Keratinocyte (primary cell): ENCODE measurements around the gene ARHGEF16. TPM values are rescaled to one million over a fixed set of nuclear protein-coding genes. Genes with fewer than 3 reads are reported as not detected.

Source experiments
- DNase-seq: peaks from one replicate; pipeline ENCODE4 v3.0.0-alpha.2; 2011; ENCODE audit warnings: low read depth, missing footprints, low spot score
- FAIRE-seq: peaks from 2 replicates; lab custom pipeline; 2011; peaks lifted over from hg19 to GRCh38; lab: Jason Lieb, UNC
- H2AFZ ChIP-seq: 2 replicates; pipeline ENCODE4 v1.6.0; 2012; ENCODE audit warnings: low read length, control low read depth, inconsistent platforms; ENCODE audit not compliant: control insufficient read depth
- H3K27ac ChIP-seq: 2 replicates; pipeline ENCODE4 v1.5.1; 2011; ENCODE audit warnings: low read length; ENCODE audit not compliant: control insufficient read depth, insufficient read depth
- H3K27me3 ChIP-seq: 3 replicates; pipeline ENCODE4 v1.6.0; 2011; ENCODE audit warnings: low read length; ENCODE audit not compliant: control insufficient read depth, insufficient read depth; ENCODE audit errors: extremely low read depth
- H3K36me3 ChIP-seq, 2 experiments: 2 replicates in 1 of 2; 3 replicates in 1 of 2; pipeline ENCODE4 v1.5.1; 2011; ENCODE audit warnings: low read length in 2 of 2, mild to moderate bottlenecking in 1 of 2; ENCODE audit not compliant: control insufficient read depth in 2 of 2, insufficient read depth in 2 of 2; ENCODE audit errors: extremely low read depth in 1 of 2
- H3K4me1 ChIP-seq: 3 replicates; pipeline ENCODE4 v1.5.1; 2011; ENCODE audit warnings: low read length; ENCODE audit not compliant: control insufficient read depth, insufficient read depth; ENCODE audit errors: extremely low read depth
- H3K4me2 ChIP-seq: 3 replicates; pipeline ENCODE4 v1.6.0; 2011; ENCODE audit warnings: low read depth, low read length; ENCODE audit not compliant: control insufficient read depth, insufficient read depth; ENCODE audit errors: extremely low read depth
- H3K4me3 ChIP-seq, 3 experiments: fragments of 200-600 bp in 1 of 3; sonication (generic) in 1 of 3; 2 replicates in 2 of 3; 3 replicates in 1 of 3; pipeline ENCODE4 v1.5.1; 2011 to 2016; ENCODE audit warnings: low read length in 3 of 3, mild to moderate bottlenecking in 3 of 3, control low read depth in 2 of 3, inconsistent platforms in 1 of 3, low read depth in 1 of 3, mixed read lengths in 1 of 3, mixed run types in 1 of 3, moderate library complexity in 1 of 3; ENCODE audit not compliant: control insufficient read depth in 2 of 3, insufficient read depth in 2 of 3; ENCODE audit errors: extremely low read depth in 1 of 3
- H3K79me2 ChIP-seq: 2 replicates; pipeline ENCODE4 v1.6.0; 2012; ENCODE audit warnings: low read length; ENCODE audit not compliant: control insufficient read depth, insufficient read depth
- H3K9ac ChIP-seq: 3 replicates; pipeline ENCODE4 v1.6.0; 2011; ENCODE audit warnings: low read length; ENCODE audit not compliant: control insufficient read depth, insufficient read depth; ENCODE audit errors: extremely low read depth
- H3K9me1 ChIP-seq: 3 replicates; pipeline ENCODE4 v1.6.0; 2011; ENCODE audit warnings: low read length; ENCODE audit not compliant: control insufficient read depth, insufficient read depth; ENCODE audit errors: extremely low read depth
- H3K9me3 ChIP-seq: 2 replicates; pipeline ENCODE4 v1.5.1; 2012; ENCODE audit warnings: low read depth, low read length; ENCODE audit not compliant: control insufficient read depth
- H4K20me1 ChIP-seq: 3 replicates; pipeline ENCODE4 v1.6.0; 2011; ENCODE audit warnings: low read length; ENCODE audit not compliant: control insufficient read depth, insufficient read depth; ENCODE audit errors: extremely low read depth
- EZH2 ChIP-seq: IDR thresholded peaks from one replicate; pipeline ENCODE4 v1.6.1; 2012; ENCODE audit warnings: inconsistent platforms, mild to moderate bottlenecking, low read length, moderate library complexity
- dilution Hi-C: fragments of 300-500 bp; cut with MboI; formaldehyde crosslinking; loops from one replicate; pipeline ENCODE4 v1.7.0; 2020; ENCODE audit warnings: low sequenced_read_pairs; ENCODE audit not compliant: extremely low pct_ligation_motif_present
- polyA plus RNA-seq, 5 experiments: library from polyadenylated mRNA; depleted of rRNA in 3 of 5; stranded (reverse) in 3 of 5; stranded (forward) in 1 of 5; unstranded in 1 of 5; fragments of >200 nt; gene quantifications; 1 replicate in 1 of 5; 2 replicates in 3 of 5; 3 replicates in 1 of 5; pipeline versions ENCODE4 v1.2.1 to v1.2.3, GENCODE V29; 2011 to 2012; ENCODE audit warnings: missing spikeins in 2 of 5, low read depth in 1 of 5, low replicate concordance in 1 of 5
- TF ChIP-seq, protein P1 (sequence below), 3 experiments: IDR thresholded peaks in 1 of 3; conservative IDR thresholded peaks in 1 of 3; optimal IDR thresholded peaks in 1 of 3; 2 replicates in 2 of 3; 3 replicates in 1 of 3; pipeline versions ENCODE3 to v1.5.1; 2011; ENCODE audit warnings: low read length in 3 of 3, mild to moderate bottlenecking in 3 of 3, moderate library complexity in 2 of 3, control low read depth in 1 of 3, inconsistent platforms in 1 of 3; ENCODE audit not compliant: insufficient read depth in 2 of 3; ENCODE audit errors: extremely low read depth in 1 of 3

ARHGEF16 gene
- polyA plus RNA-seq, 1 donor (not counting 4 experiments of a cell fraction or from before 2014, with no cell fraction given) = 6.2 TPM

DNA sequence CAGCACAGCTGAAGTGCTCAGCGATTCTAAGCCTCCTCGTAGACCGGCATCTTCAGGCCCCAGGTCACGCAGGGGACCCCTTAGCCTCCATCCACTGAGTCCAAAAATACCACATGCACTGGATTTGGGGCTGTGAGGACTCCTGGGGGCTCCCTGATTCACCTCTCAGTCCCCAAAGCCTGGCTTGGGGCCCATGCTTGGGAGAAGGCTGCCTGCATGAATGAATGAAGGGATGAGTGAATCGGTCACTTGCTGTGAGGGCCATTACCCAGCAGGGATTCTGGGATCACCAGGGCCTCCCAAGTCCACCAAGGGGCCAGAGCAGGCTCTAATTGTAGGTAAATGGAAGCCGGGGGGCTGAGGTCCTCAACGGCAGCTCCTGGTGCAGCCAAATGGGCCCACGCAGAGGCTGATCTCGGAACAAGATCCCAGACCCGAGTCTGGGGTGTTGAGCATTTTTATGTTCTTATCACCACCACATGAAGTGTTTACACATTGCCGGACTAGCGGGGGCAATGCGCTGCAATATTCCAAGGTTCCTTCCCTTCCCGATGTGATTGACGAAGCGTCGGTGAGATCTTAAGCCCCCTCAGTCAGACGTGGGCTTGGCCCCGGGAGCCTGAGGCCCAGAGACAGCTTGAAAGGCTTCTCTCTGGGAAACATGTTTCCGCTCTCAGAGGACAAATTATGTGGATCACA is 13.6 kb upstream of the ARHGEF16 start:
- no peaks in the 10 kb centered on the region for H4K20me1 ChIP-seq
- no peak overlapping the region for H2AFZ ChIP-seq
- H3K9ac ChIP-seq = no peak overlapping the region
- no peaks in the 10 kb centered on the region for H3K4me1 ChIP-seq
- no peaks in the 10 kb centered on the region for H3K79me2 ChIP-seq
- DNase-seq = no peak
- H3K9me1 ChIP-seq = no peaks in the 10 kb centered on the region
- TF ChIP-seq, protein P1, sequence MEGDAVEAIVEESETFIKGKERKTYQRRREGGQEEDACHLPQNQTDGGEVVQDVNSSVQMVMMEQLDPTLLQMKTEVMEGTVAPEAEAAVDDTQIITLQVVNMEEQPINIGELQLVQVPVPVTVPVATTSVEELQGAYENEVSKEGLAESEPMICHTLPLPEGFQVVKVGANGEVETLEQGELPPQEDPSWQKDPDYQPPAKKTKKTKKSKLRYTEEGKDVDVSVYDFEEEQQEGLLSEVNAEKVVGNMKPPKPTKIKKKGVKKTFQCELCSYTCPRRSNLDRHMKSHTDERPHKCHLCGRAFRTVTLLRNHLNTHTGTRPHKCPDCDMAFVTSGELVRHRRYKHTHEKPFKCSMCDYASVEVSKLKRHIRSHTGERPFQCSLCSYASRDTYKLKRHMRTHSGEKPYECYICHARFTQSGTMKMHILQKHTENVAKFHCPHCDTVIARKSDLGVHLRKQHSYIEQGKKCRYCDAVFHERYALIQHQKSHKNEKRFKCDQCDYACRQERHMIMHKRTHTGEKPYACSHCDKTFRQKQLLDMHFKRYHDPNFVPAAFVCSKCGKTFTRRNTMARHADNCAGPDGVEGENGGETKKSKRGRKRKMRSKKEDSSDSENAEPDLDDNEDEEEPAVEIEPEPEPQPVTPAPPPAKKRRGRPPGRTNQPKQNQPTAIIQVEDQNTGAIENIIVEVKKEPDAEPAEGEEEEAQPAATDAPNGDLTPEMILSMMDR (optimal IDR thresholded peaks at IDR 0.05 in 1 of 3, IDR thresholded peaks at IDR 0.05 in 1 of 3, conservative IDR thresholded peaks at IDR 0.05 in 1 of 3; ENCODE audit: extremely low read depth in 1 of 3, insufficient read depth in 2 of 3, low read length in 3 of 3) = no peak
- no peak for TF ChIP-seq EZH2
- H3K4me2 ChIP-seq = no peak overlapping the region
- dilution Hi-C loops = no loop called here
- H3K36me3 ChIP-seq = no peaks in the 10 kb centered on the region
- H3K9me3 ChIP-seq = no peaks in the 10 kb centered on the region
- no peaks in the 10 kb centered on the region for H3K27me3 ChIP-seq
- FAIRE-seq = no peak
- no peak overlapping the region for H3K27ac ChIP-seq
- H3K4me3 ChIP-seq = no peak overlapping the region

DNA sequence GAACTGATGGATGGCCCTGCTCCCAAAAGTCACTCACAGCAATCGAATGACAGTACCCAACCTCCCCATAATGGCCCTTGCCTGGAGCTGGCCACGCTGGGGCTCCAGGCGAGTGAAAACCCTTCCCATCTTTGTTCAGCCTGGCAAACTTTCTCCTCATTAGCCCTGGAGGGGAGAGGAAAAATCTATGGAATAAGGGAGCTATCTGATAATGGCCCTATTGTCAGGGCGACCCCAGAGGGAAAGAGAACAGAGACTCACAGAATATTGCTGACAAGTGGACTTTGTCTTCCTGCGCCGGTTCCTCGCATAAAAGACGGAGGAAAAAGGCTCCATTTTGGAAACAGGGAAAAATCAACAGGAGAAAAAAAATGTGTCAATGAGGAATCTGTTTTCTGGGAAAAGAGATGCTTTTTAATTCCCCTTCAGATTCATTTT is 13.0 kb upstream of the ARHGEF16 start:
- FAIRE-seq (no peak), DNase-seq (no peak)
- no peaks in the 10 kb centered on the region for H3K4me1 ChIP-seq
- no peaks in the 10 kb centered on the region for H4K20me1 ChIP-seq
- no peak overlapping the region for H3K4me2 ChIP-seq
- H3K9ac ChIP-seq = no peak overlapping the region
- no peak overlapping the region for H3K27ac ChIP-seq
- no peak for TF ChIP-seq EZH2
- TF ChIP-seq, protein P1 (optimal IDR thresholded peaks at IDR 0.05 in 1 of 3, IDR thresholded peaks at IDR 0.05 in 1 of 3, conservative IDR thresholded peaks at IDR 0.05 in 1 of 3; ENCODE audit: extremely low read depth in 1 of 3, insufficient read depth in 2 of 3, low read length in 3 of 3) = no peak
- no peak overlapping the region for H3K4me3 ChIP-seq
- H3K79me2 ChIP-seq = no peaks in the 10 kb centered on the region
- no peaks in the 10 kb centered on the region for H3K27me3 ChIP-seq
- dilution Hi-C loops = no loop called here
- H3K9me1 ChIP-seq = no peaks in the 10 kb centered on the region
- H2AFZ ChIP-seq = no peak overlapping the region
- H3K36me3 ChIP-seq = no peaks in the 10 kb centered on the region
- no peaks in the 10 kb centered on the region for H3K9me3 ChIP-seq
